Esophagus squamous epithelium (tissue), 5 donors: ENCODE data around the gene HECTD2. TPM values are rescaled to one million over a fixed set of nuclear protein-coding genes. Genes with fewer than 3 reads are reported as not detected.
"Not testable (repeated sequence)": the region's sequence is repeated elsewhere in the genome, so short reads cannot be mapped to it uniquely, and the experiment has no call there.

Experiments used
- DNase-seq: peaks from one replicate; lab custom pipeline; 2025; lab: John Stamatoyannopoulos, UW
- H3K27ac ChIP-seq, 4 donors: fragments of 200-600 bp; sonication (generic); one replicate each; pipeline ENCODE4 v1.5.1; 2016 to 2019; ENCODE audit warnings: mild to moderate bottlenecking in 1 of 4
- H3K27me3 ChIP-seq, 4 donors: fragments of 200-600 bp; sonication (generic); 1 replicate in 3 of 4; 2 replicates in 1 of 4; pipeline versions ENCODE4 v1.5.1 to v1.6.0; 2017 to 2021; ENCODE audit warnings: antibody characterized with exemption in 1 of 4
- H3K36me3 ChIP-seq, 3 donors: fragments of 200-600 bp; sonication (generic); one replicate each; pipeline ENCODE4 v1.5.1; 2016 to 2019
- H3K4me1 ChIP-seq, 3 donors: fragments of 200-600 bp; sonication (generic); one replicate each; pipeline ENCODE4 v1.5.1; 2017 to 2019
- H3K4me3 ChIP-seq, 4 donors: fragments of 200-600 bp; sonication (generic); 1 replicate in 3 of 4; 2 replicates in 1 of 4; pipeline ENCODE4 v1.5.1; 2016 to 2019; ENCODE audit warnings: mild to moderate bottlenecking in 2 of 4, moderate library complexity in 1 of 4
- H3K9me3 ChIP-seq, 3 donors: fragments of 200-600 bp; sonication (generic); one replicate each; pipeline ENCODE4 v1.5.1; 2016 to 2019
- POLR2A ChIP-seq, 4 donors: fragments of 450-650 bp; IDR thresholded peaks; one replicate each; pipeline ENCODE4 v1.6.1; 2017; ENCODE audit warnings: antibody characterized with exemption in 4 of 4, mild to moderate bottlenecking in 4 of 4, moderate library complexity in 3 of 4
- WGBS, 2 donors: methylation state at CpG; one replicate each; pipeline ENCODE4 v1.1.5; 2018; 5-methylcytosine and 5-hydroxymethylcytosine counted together
- intact Hi-C: fragments of 100-400 bp; cut with DNase I; formaldehyde crosslinking; loops from one replicate; pipeline ENCODE4 v1.15.0; 2022
- total RNA-seq, 4 donors: library from RNA; depleted of rRNA; stranded (reverse); fragments of >200 nt; gene quantifications; one replicate each; pipeline ENCODE4 v1.1.0, GENCODE V29; 2016
- TF ChIP-seq, protein P1 (sequence below), 6 experiments: fragments of 450-650 bp in 4 of 6; fragments of 200-600 bp in 2 of 6; sonication (generic) in 2 of 6; IDR thresholded peaks; one replicate each; pipeline ENCODE4 v1.5.1; 2016 to 2019; ENCODE audit warnings: antibody characterized with exemption in 6 of 6, mild to moderate bottlenecking in 4 of 6, moderate library complexity in 4 of 6
- donor health status: DM: yes; HTN: yes; CAD: no.

The HECTD2 gene
- total RNA-seq, 4 donors from 2014 or later, result 5.0 to 12.8 (median 6.8) TPM

DNA sequence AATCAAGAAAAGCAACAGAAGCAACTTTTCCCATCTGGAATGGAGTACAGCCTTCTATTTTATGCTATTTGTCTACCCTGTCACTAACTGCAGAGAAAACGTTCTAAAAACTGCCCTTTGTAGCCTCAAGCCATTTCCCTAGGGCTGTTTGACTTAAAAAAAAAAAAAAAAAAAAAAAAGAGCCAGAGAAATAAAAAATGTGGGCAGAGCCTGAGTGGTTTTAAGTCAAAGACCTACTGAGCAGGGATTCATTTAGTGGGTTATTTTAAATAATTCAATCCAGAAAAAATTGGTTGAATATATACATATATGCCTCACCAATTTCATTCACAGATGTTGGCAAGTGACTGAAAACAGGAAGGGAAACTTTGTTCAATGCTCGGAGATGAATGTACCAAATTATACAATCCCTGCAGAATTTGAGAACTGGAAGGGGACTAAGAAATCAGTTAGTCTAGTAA, 147.5 kb downstream of the HECTD2 start:
- intact Hi-C loops, result loop anchor here (10.0 kb wide), 1 partner anchor 77 kb away; the partner anchor contains the start of gene PPP1R3C
- Histone ChIP-seq H3K27ac (no peak overlapping the region), H3K36me3 (no peaks in the 10 kb centered on the region), H3K4me1 (peaks cover 6 to 39% (median 17%) of the 10 kb centered on the region in 3 donors), H3K9me3 (no peaks in the 10 kb centered on the region), H3K4me3 (no peak overlapping the region), H3K27me3 (no peaks in the 10 kb centered on the region)
- DNase-seq, result no peak
- WGBS, 2 donors, result 33 to 40% methylated on average over 2 of the region's 2 CpGs
- TF ChIP-seq, protein P1, sequence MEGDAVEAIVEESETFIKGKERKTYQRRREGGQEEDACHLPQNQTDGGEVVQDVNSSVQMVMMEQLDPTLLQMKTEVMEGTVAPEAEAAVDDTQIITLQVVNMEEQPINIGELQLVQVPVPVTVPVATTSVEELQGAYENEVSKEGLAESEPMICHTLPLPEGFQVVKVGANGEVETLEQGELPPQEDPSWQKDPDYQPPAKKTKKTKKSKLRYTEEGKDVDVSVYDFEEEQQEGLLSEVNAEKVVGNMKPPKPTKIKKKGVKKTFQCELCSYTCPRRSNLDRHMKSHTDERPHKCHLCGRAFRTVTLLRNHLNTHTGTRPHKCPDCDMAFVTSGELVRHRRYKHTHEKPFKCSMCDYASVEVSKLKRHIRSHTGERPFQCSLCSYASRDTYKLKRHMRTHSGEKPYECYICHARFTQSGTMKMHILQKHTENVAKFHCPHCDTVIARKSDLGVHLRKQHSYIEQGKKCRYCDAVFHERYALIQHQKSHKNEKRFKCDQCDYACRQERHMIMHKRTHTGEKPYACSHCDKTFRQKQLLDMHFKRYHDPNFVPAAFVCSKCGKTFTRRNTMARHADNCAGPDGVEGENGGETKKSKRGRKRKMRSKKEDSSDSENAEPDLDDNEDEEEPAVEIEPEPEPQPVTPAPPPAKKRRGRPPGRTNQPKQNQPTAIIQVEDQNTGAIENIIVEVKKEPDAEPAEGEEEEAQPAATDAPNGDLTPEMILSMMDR (IDR thresholded peaks at IDR 0.05), result no peak
- TF ChIP-seq POLR2A (IDR thresholded peaks at IDR 0.05), result no peak

DNA sequence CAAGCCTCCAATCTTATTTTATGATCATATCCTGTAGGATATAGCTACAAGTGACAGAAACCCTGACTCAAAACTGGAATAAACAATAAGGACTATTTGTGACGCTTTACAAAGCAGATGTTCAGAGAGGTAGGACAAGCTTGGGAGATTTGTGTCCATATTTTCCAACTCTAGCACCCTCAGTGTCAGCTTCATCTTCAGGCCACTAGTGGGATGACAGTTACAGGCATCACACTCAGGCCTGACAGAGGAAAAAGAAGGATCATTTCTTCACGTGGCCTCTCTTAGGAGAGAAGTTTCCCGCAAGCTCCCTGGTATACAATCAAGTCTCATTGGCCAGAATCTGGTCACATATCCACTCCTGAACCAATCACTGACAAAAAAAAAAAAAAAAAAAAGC, 148.3 kb downstream of the HECTD2 start:
- WGBS, 2 donors, result 85 to 91% methylated on average over 3 of the region's 3 CpGs
- no peak for DNase-seq
- H3K36me3 ChIP-seq, result no peaks in the 10 kb centered on the region
- intact Hi-C loops, result loop anchor here (10.0 kb wide), 1 partner anchor 76 kb away; the partner anchor contains the start of gene PPP1R3C
- H3K27me3 ChIP-seq, result no peaks in the 10 kb centered on the region
- H3K4me3 ChIP-seq, result no peak overlapping the region
- TF ChIP-seq, protein P1 (IDR thresholded peaks at IDR 0.05), result no peak
- TF ChIP-seq POLR2A (IDR thresholded peaks at IDR 0.05), result no peak
- peaks cover 6 to 33% (median 17%) of the 10 kb centered on the region in 3 donors for H3K4me1 ChIP-seq
- no peaks in the 10 kb centered on the region for H3K9me3 ChIP-seq
- no peak overlapping the region for H3K27ac ChIP-seq

DNA sequence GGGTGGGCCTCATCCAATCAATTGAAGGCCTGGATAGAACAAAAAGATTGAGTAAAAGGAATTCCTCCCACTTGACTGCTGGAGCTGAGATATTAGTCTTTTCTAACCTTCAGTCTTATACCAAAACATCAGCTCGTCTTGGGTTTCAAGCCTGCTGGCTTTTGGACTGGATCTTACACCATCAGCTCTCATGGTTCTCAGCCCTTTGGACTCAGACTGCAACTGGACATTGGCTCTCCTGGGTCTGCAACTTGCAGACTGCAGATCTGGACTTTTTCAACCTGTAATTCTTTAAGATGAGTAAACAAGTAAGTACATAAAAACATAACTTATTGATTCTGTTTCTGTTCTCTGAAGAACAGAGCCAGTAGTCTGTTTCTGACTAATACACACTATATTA, 149.0 kb downstream of the HECTD2 start:
- H3K9me3 ChIP-seq, result no peaks in the 10 kb centered on the region
- no peak for TF ChIP-seq POLR2A (IDR thresholded peaks at IDR 0.05)
- TF ChIP-seq, protein P1 (IDR thresholded peaks at IDR 0.05), result no peak
- WGBS, 2 donors, result 87 to 93% methylated on average over 1 of the region's 1 CpG
- intact Hi-C loops, result loop anchor here (10.0 kb wide), 1 partner anchor 76 kb away; the partner anchor contains the start of gene PPP1R3C
- no peak overlapping the region for H3K4me3 ChIP-seq
- no peak for DNase-seq
- H3K27me3 ChIP-seq, result no peaks in the 10 kb centered on the region
- H3K36me3 ChIP-seq, result no peaks in the 10 kb centered on the region
- no peak overlapping the region for H3K27ac ChIP-seq
- peaks cover 6 to 29% (median 17%) of the 10 kb centered on the region in 3 donors for H3K4me1 ChIP-seq

DNA sequence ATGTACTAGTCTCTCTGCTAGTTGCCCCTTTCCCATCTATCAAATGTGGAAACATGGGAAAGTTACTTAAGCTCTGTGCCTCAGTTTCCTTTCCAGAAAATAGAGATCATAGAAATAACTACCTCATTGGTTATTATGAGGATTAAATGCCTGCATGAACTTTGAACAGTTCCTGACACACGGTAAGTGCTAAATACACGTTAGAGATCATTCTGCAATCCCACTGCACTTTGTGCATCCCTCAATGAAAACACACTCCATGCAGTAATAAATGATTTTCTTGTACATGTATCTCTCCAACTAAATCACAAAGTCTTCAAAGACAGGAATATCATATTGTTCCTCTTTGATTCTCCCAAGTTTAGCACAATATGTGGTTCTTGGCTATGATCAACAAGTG, 149.6 kb downstream of the HECTD2 start:
- TF ChIP-seq, protein P1 (IDR thresholded peaks at IDR 0.05), result no peak
- TF ChIP-seq POLR2A (IDR thresholded peaks at IDR 0.05), result no peak
- Histone ChIP-seq H3K36me3 (no peaks in the 10 kb centered on the region), H3K4me3 (no peak overlapping the region), H3K27ac (no peak overlapping the region), H3K4me1 (peaks cover 5 to 23% (median 12%) of the 10 kb centered on the region in 3 donors), H3K9me3 (no peaks in the 10 kb centered on the region), H3K27me3 (no peaks in the 10 kb centered on the region)
- WGBS, 2 donors, result 88 to 97% methylated on average over 2 of the region's 2 CpGs
- no peak for DNase-seq
- intact Hi-C loops, result loop anchor here (10.0 kb wide), 1 partner anchor 75 kb away; the partner anchor contains the start of gene PPP1R3C

DNA sequence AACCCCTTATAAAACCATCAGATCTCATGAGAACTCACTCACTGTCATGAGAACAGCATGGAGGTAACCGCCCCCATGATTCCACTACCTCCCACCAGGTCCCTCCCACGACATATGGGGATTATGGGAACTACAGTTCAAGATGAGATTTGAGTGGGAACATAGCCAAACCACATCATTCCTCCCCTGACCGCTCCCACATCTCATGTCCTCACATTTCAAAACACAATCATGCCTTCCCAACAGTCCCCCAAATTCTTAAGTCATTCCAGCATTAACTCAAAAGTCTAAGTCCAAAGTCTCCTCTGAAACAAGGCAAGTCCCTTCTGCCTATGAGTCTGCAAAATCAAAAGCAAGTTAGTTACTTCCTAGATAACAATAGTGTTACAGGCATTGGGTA, 150.7 kb downstream of the HECTD2 start:
- intact Hi-C loops, result not testable (repeated sequence)

More for the DNA sequence above, 150.7 kb downstream of the HECTD2 start:
- DNase-seq, H3K4me3 ChIP-seq, H3K27ac ChIP-seq, H3K9me3 ChIP-seq, H3K27me3 ChIP-seq, H3K36me3 ChIP-seq: not testable (repeated sequence)
- H3K4me1 ChIP-seq, result peaks cover 0 to 20% (median 2%) of the 10 kb centered on the region in 3 donors
- 51 to 70% methylated on average over 3 of the region's 3 CpGs for WGBS, 2 donors
